HUES6 (cell line): ENCODE measurements around the gene CNBD2.
"Not testable (repeated sequence)": the region's sequence is repeated elsewhere in the genome, so short reads cannot be mapped to it uniquely, and the experiment has no call there.

ENCODE experiments used
- H3K27ac ChIP-seq: 2 replicates; pipeline ENCODE4 v1.7.0; 2013; ENCODE audit warnings: low read depth, mild to moderate bottlenecking, low read length, inconsistent platforms
- H3K27me3 ChIP-seq: 2 replicates; pipeline ENCODE4 v1.6.1; 2013; ENCODE audit warnings: low read length; ENCODE audit not compliant: control insufficient read depth, insufficient read depth
- H3K36me3 ChIP-seq: 2 replicates; pipeline ENCODE4 v1.6.1; 2013; ENCODE audit warnings: low read length; ENCODE audit not compliant: control insufficient read depth, insufficient read depth
- H3K4me1 ChIP-seq: 2 replicates; pipeline ENCODE4 v1.6.1; 2013; ENCODE audit warnings: low read length; ENCODE audit not compliant: control insufficient read depth, insufficient read depth
- H3K4me3 ChIP-seq: 2 replicates; pipeline ENCODE4 v1.5.1; 2013; ENCODE audit warnings: low read depth, low read length
- H3K9ac ChIP-seq: one replicate; pipeline ENCODE4 v1.6.1; 2013; ENCODE audit warnings: mild to moderate bottlenecking, low read length
- H3K9me3 ChIP-seq: 2 replicates; pipeline ENCODE4 v1.6.1; 2013; ENCODE audit warnings: low read depth, low read length; ENCODE audit not compliant: control insufficient read depth, insufficient read depth

Gene CNBD2

DNA sequence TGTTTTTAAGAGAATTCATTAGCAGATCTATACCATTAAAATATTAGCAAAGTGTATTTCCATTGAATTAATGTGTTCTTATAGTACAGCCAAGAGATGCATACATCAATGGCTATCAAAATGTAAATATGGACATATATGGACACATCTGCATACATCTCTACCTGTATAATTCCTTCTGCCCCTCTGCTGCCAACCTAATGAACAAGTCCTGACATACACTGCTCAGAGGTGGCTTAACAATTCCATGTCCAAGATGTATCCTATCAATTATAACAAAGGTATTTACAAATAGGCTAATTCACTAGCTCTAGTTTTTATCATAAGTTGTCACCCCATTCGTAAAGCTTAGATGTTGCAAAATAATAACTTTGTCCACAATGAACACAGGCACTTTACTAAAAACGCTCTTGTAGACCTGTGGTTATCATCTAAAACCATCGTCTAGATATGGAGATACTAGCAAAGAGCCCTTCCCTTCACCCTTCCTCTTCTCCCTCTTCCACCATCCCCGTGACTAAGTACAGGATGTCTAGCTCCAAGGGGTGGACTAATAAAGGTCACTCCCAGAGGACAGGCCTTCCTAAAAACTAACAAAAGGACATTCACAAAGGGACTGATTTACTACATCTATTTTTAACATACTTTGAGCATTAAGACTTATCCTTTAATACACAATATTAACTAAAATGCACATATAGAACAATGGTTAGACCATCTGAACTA, 77.8 kb downstream of the CNBD2 start:
- not testable (repeated sequence) for H3K9me3 ChIP-seq, H3K27me3 ChIP-seq, H3K4me3 ChIP-seq, H3K36me3 ChIP-seq, H3K4me1 ChIP-seq, H3K27ac ChIP-seq, H3K9ac ChIP-seq

GRCh38 chr20:36049408-36049807, 81.0 kb downstream of the CNBD2 start:
- H3K9me3 ChIP-seq, H3K27ac ChIP-seq, H3K9ac ChIP-seq, H3K36me3 ChIP-seq, H3K27me3 ChIP-seq: not testable (repeated sequence)
- Histone ChIP-seq H3K4me3 (peak overlapping the region; percentile 89), H3K4me1 (peaks cover 12% of the 10 kb centered on the region)

DNA sequence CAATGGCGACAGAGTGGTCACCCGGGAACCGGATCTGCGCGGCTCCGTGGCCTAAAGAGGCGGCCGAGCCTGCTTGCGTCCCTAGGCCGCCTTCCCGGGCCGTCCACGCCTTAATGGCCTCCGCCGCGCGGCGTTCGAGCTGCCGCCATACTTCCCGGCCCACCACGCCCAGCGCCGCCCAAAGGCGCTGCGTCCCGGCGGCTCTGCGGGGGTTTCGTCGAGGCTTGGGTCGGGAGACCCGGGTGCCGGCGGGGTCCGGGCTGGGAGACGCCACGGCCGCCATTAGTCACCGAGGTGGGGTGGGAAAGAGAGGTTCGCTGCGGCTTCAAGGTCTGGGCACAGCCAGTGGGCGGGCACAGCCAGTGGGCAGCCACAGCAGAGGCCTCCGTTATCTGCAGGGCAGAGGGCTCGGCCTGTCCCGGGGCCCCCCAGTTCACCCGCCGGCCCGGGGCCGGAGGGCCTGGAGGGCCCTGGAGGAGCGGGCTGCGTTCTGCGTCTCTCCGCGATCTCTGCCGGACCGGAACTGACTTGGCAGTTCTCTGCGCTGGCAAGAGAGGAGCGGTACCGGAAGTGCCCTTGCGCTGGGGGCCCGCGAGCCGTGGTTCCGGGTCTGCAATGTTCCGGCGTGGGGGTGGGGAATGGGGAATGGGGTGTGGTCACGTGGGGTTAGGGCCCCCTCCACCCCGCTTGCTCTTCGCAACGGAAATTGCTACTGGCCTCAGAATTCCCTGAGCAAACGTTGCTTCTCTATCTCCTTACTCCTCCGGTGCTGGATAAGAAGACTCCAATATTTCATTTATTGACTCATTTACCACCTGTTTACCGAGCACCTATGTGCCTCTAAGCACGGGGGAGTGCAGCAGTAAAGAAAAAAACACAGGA, 82.3 kb downstream of the CNBD2 start:
- Histone ChIP-seq H3K9me3 (no peaks in the 10 kb centered on the region), H3K4me3 (peak overlapping the region; percentile 89), H3K36me3 (peaks cover 10% of the 10 kb centered on the region; the same call in 1 of the 2 replicates), H3K27me3 (no peaks in the 10 kb centered on the region), H3K27ac (peak overlapping the region; percentile 100), H3K9ac (peak overlapping the region; percentile 95), H3K4me1 (peaks cover 12% of the 10 kb centered on the region)

GRCh38 chr20:36051318-36052116, 83.1 kb downstream of the CNBD2 start:
- peak overlapping the region; percentile 44; the same call in 1 of the 2 replicates for H3K27ac ChIP-seq
- peaks cover 12% of the 10 kb centered on the region for H3K4me1 ChIP-seq
- H3K9me3 ChIP-seq = no peaks in the 10 kb centered on the region
- H3K27me3 ChIP-seq = no peaks in the 10 kb centered on the region
- H3K4me3 ChIP-seq = peak overlapping the region; percentile 89
- H3K36me3 ChIP-seq = peaks cover 10% of the 10 kb centered on the region; the same call in 1 of the 2 replicates
- H3K9ac ChIP-seq = peak overlapping the region; percentile 95

GRCh38 chr20:36052117-36052513, 83.7 kb downstream of the CNBD2 start:
- no peaks in the 10 kb centered on the region for H3K27me3 ChIP-seq
- peaks cover 10% of the 10 kb centered on the region; the same call in 1 of the 2 replicates for H3K36me3 ChIP-seq
- no peak overlapping the region for H3K27ac ChIP-seq
- H3K9me3 ChIP-seq = no peaks in the 10 kb centered on the region
- H3K9ac ChIP-seq = no peak overlapping the region
- H3K4me3 ChIP-seq = no peak overlapping the region
- peaks cover 12% of the 10 kb centered on the region for H3K4me1 ChIP-seq

GRCh38 chr20:36053863-36054518, 85.6 kb downstream of the CNBD2 start:
- not testable (repeated sequence) for H3K27me3 ChIP-seq, H3K27ac ChIP-seq, H3K9ac ChIP-seq, H3K4me3 ChIP-seq, H3K9me3 ChIP-seq, H3K36me3 ChIP-seq
- peaks cover 12% of the 10 kb centered on the region for H3K4me1 ChIP-seq

DNA sequence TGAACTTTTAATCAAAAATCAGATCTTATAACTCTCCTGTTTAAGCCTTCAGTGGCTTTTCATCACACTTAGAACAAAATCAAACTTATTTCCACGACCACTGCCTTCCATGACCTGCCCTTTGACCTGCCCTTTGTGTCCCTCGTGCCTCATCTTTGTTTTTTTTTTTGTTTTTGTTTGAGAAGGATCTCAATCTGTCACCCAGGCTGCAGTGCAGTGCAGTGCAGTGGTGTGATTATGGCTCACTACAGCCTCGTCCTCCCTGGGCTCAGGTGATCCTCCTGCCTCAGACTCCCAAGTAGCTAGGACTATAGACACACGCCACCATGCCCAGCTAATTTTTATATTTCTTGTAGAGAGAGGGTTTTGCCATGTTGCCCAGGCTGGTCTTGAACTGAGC, 86.8 kb downstream of the CNBD2 start:
- H3K27ac ChIP-seq = no peak overlapping the region
- H3K9me3 ChIP-seq = no peaks in the 10 kb centered on the region
- H3K4me3 ChIP-seq = no peak overlapping the region
- no peaks in the 10 kb centered on the region for H3K36me3 ChIP-seq
- no peaks in the 10 kb centered on the region for H3K27me3 ChIP-seq
- H3K9ac ChIP-seq = no peak overlapping the region
- H3K4me1 ChIP-seq = peaks cover 12% of the 10 kb centered on the region

DNA sequence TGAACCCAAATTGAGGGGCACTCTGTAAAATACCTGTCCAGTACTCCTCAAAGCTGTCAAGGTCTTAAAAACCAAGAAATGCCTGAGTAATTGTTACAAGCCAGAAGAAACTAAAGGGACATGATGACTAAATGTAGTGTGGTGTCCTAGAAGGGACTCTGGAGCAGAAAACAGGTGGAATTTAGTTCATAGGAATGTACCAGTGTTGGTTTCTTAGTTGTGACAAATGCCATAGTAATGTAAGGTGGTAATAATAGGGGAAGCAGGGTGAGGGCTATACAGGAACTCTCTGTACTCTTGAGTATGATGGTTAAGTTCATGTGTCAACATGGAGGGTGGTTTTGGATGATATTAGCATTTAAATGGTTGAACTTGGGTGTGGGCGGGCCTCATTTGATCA, 92.3 kb downstream of the CNBD2 start:
- Histone ChIP-seq H3K4me3 (no peak overlapping the region), H3K36me3 (no peaks in the 10 kb centered on the region), H3K9me3 (no peaks in the 10 kb centered on the region; the same call in 1 of the 2 replicates), H3K27me3 (peaks cover 18% of the 10 kb centered on the region), H3K27ac (no peak overlapping the region), H3K4me1 (peaks cover 12% of the 10 kb centered on the region), H3K9ac (no peak overlapping the region)

GRCh38 chr20:36061754-36062153, 93.4 kb downstream of the CNBD2 start:
- Histone ChIP-seq H3K36me3 (no peaks in the 10 kb centered on the region), H3K4me1 (peaks cover 14% of the 10 kb centered on the region), H3K27me3 (peaks cover 24% of the 10 kb centered on the region), H3K9ac (no peak overlapping the region), H3K4me3 (no peak overlapping the region), H3K9me3 (no peaks in the 10 kb centered on the region; the same call in 1 of the 2 replicates), H3K27ac (no peak overlapping the region)

GRCh38 chr20:36062799-36063198, 94.4 kb downstream of the CNBD2 start:
- Histone ChIP-seq H3K4me3 (no peak overlapping the region), H3K27ac (no peak overlapping the region), H3K36me3 (no peaks in the 10 kb centered on the region), H3K27me3 (peaks cover 24% of the 10 kb centered on the region), H3K9me3 (no peaks in the 10 kb centered on the region; the same call in 1 of the 2 replicates), H3K4me1 (peaks cover 14% of the 10 kb centered on the region), H3K9ac (no peak overlapping the region)
